ENCODE results near the gene TTC39C. TPM values are rescaled to one million over a fixed set of nuclear protein-coding genes. Genes with fewer than 3 reads are reported as not detected.
A peak's percentile ranks its signal among the peaks of the same experiment; 100 is the strongest.

Gene TTC39C
- total and polyA plus RNA-seq, 3 donors from 2014 or later: 57.7 to 70.4 (median 68.3) TPM

- Histone ChIP-seq H3K9me3 (no peaks in the 10 kb centered on the region), H3K4me3 (no peak overlapping the region), H3K27me3 (no peaks in the 10 kb centered on the region), H3K36me3 (ENCODE audit: low read depth, missing control alignments) (no peaks in the 10 kb centered on the region), H3K4me1 (peaks cover 16% of the 10 kb centered on the region), H3K27ac (peak overlapping the region; percentile 31 to 74)
- TF ChIP-seq POLR2A (IDR thresholded peaks at IDR 0.05): no peak
- TF ChIP-seq, protein P1, sequence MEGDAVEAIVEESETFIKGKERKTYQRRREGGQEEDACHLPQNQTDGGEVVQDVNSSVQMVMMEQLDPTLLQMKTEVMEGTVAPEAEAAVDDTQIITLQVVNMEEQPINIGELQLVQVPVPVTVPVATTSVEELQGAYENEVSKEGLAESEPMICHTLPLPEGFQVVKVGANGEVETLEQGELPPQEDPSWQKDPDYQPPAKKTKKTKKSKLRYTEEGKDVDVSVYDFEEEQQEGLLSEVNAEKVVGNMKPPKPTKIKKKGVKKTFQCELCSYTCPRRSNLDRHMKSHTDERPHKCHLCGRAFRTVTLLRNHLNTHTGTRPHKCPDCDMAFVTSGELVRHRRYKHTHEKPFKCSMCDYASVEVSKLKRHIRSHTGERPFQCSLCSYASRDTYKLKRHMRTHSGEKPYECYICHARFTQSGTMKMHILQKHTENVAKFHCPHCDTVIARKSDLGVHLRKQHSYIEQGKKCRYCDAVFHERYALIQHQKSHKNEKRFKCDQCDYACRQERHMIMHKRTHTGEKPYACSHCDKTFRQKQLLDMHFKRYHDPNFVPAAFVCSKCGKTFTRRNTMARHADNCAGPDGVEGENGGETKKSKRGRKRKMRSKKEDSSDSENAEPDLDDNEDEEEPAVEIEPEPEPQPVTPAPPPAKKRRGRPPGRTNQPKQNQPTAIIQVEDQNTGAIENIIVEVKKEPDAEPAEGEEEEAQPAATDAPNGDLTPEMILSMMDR (IDR thresholded peaks at IDR 0.05): peak; percentile 17 to 31 (median 19)
- intact Hi-C loops (cut with DNase I; ENCODE audit: low total_unique reads): no loop called here
- WGBS, 2 donors: 42 to 74% methylated on average over 13 of the region's 13 CpGs
- peak; percentile 91 for DNase-seq
Measured at GRCh38 chr18:24075767-24076597, 61.4 kb downstream of the TTC39C start.

DNA sequence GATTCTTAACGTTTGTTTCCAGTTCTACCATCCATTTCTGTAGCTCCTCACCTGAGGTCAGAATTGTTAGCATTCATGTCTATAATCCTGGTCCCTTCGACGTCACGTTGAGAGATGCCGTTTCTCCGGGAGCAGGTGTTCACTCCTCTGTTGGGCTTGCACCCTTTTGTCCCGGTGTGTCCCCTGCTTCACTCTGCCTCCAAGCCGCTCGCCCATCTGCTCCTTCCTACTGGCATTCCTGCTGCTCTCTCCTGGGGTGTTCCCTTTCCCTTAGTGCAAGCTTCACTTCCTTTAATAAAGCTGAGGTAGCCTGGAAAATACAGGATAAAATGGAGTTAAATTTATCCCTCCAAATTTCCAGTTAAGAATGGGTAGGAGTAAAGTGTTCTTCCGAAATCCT is 62.4 kb downstream of the TTC39C start:
- TF ChIP-seq, protein P1 (IDR thresholded peaks at IDR 0.05): no peak
- no peak for TF ChIP-seq POLR2A (IDR thresholded peaks at IDR 0.05)
- WGBS, 2 donors: 55 to 62% methylated on average over 10 of the region's 10 CpGs
- intact Hi-C loops (cut with DNase I; ENCODE audit: low total_unique reads): no loop called here
- Histone ChIP-seq H3K27ac (peak overlapping the region; percentile 31 to 74), H3K9me3 (no peaks in the 10 kb centered on the region), H3K36me3 (ENCODE audit: low read depth, missing control alignments) (no peaks in the 10 kb centered on the region), H3K4me1 (peaks cover 16% of the 10 kb centered on the region), H3K4me3 (no peak overlapping the region), H3K27me3 (no peaks in the 10 kb centered on the region)
- no peak for DNase-seq

GRCh38 chr18:24078391-24078790 is 63.8 kb downstream of the TTC39C start:
- DNase-seq: no peak
- peaks cover 16% of the 10 kb centered on the region for H3K4me1 ChIP-seq
- intact Hi-C loops (cut with DNase I; ENCODE audit: low total_unique reads): no loop called here
- TF ChIP-seq, protein P1 (IDR thresholded peaks at IDR 0.05): no peak
- TF ChIP-seq POLR2A (IDR thresholded peaks at IDR 0.05): no peak
- no peak overlapping the region for H3K4me3 ChIP-seq
- no peaks in the 10 kb centered on the region for H3K36me3 ChIP-seq (ENCODE audit: low read depth, missing control alignments)
- WGBS, 2 donors: 59 to 63% methylated on average over 7 of the region's 7 CpGs
- no peaks in the 10 kb centered on the region for H3K9me3 ChIP-seq
- H3K27ac ChIP-seq: peak overlapping the region in 1 of 2 donors; percentile 74
- no peaks in the 10 kb centered on the region for H3K27me3 ChIP-seq

- no peak overlapping the region for H3K4me3 ChIP-seq
- no peaks in the 10 kb centered on the region for H3K36me3 ChIP-seq (ENCODE audit: low read depth, missing control alignments)
- 93 to 94% methylated on average over 7 of the region's 7 CpGs for WGBS, 2 donors
- no peak for DNase-seq
- H3K27me3 ChIP-seq: no peaks in the 10 kb centered on the region
- no peaks in the 10 kb centered on the region for H3K9me3 ChIP-seq
- no peak for TF ChIP-seq POLR2A (IDR thresholded peaks at IDR 0.05)
- TF ChIP-seq, protein P1 (IDR thresholded peaks at IDR 0.05): no peak
- H3K4me1 ChIP-seq: peaks cover 12% of the 10 kb centered on the region
- no peak overlapping the region for H3K27ac ChIP-seq
- intact Hi-C loops (cut with DNase I; ENCODE audit: low total_unique reads): no loop called here
Measured at GRCh38 chr18:24080861-24081260, 66.3 kb downstream of the TTC39C start.

DNA sequence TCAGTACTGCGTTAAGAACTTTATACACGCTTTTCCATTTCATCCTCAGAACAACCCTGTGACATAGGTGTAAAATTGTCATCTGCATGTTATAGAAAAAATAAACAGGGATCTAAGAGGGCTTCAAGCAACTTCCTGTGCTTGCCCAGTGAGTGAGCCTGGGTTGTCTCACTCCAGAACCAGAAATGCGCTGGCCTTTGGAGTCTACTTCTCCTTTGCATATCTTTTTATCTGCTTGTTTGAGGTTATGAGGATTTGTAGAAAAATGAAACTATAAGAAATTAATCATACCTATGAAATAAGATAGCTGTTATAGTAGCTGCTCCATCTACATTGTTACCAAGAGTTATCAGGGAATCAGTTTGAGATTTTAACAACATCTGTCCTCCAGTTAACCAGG is 69.0 kb downstream of the TTC39C start:
- Histone ChIP-seq H3K27me3 (no peaks in the 10 kb centered on the region), H3K4me1 (no peaks in the 10 kb centered on the region), H3K27ac (no peak overlapping the region), H3K9me3 (no peaks in the 10 kb centered on the region), H3K36me3 (ENCODE audit: low read depth, missing control alignments) (no peaks in the 10 kb centered on the region), H3K4me3 (no peak overlapping the region)
- intact Hi-C loops (cut with DNase I; ENCODE audit: low total_unique reads): no loop called here
- WGBS, 2 donors: 89 to 95% methylated on average over 3 of the region's 3 CpGs
- TF ChIP-seq POLR2A (IDR thresholded peaks at IDR 0.05): no peak
- TF ChIP-seq, protein P1 (IDR thresholded peaks at IDR 0.05): no peak
- no peak for DNase-seq
